Measurements from ENCODE around the gene ZNF200.
"Not testable (repeated sequence)": the region's sequence is repeated elsewhere in the genome, so short reads cannot be mapped to it uniquely, and the experiment has no call there.

Gene ZNF200

DNA sequence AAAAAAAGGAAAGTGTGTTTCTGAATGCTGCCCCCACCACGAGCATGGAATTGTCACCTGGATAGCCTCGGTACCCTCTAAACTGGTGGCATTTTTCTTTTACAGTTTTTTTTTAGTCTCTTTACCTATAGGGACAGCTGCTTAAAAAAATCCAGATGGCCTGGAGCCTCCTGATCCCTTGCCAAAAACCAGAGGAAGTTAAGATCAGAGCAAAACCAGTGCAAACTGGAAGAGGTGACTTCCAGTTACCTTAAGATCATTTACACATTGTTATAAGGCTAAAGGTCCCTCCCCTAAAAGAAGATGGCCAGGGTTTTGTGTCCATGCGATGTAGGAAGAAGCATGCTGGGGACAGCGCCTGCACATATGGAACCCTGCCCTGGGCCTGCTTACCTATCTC lies 18.0 kb upstream of the ZNF200 start:
- no peak for DNase-seq

DNA sequence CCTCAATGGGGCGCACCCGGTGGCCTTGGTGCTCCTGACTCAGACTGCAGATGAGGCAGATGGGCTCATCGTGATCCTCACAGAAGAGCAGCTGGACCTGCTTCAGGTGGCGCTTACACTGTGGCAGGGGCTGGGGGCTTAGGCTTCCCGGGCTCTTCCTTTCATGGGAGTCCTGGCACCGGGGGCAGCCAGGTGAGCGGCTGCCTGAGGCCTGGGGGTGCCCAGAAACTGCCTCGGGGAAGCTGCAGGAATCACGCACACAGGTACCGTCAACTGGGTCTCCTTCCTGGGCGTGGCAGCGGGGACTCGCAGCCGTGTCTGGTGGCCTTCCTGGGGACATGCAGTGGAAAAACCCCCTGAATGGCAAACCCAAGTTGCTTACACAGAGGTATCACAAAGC lies 14.5 kb upstream of the ZNF200 start:
- no peak for DNase-seq

DNA sequence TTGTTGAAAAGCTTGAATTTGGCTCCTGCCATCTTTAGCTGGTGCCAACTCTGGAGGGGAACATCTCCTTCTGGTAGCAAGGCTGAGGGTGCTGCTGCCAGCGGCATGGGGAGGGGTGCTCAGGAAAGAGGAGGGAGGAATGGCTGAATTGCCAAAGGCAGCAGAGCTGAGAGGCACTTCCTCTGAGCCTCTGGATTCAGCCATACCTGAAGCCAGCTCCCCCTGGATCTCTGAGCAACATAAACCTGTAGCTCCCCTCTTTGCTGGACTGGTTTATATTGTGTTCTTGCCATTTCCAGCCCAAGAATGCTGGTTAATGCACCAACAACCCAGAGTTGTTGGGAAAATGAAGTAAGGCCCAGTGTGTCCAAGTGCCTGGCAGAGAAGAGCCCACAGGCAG lies 14.1 kb upstream of the ZNF200 start:
- no peak for DNase-seq

DNA sequence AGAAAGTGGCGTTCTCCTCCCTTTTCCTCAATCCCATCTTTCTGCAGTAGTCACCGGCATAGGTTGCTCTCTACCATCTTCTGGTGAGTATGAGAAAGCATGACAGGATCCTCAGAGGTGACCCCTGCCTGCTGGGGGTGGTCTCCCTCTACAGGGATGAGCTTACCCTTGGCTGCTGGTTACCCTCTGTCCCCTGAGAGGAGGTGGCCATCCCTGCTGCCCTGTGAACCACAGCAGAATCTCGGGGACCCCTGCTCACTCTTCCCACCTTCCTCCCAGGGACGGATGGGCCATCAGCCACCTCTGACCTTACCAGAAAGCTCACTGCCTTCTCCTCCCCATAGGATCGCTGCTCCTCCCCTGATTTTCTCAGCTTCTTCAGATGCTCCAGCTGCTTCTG lies 13.6 kb upstream of the ZNF200 start:
- no peak for DNase-seq

DNA sequence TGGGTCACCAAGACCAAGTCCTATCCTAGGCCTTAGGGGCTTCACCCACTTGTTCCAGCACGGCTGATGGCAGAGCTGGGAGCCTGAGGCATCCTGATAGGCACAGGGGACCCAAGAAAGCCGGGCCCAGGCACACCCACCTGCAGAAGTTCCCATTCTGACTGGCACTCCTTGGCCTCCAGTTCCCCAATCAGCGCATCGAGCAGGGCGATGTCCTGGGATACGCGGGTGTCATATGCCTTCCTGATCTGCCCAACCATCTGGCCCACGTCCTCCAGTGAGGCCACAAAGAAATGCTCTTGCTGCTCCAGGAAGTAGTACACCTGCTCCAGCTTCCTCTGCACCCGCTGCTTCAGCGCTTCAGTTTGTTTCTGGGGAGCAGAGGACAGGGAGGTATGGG lies 11.9 kb upstream of the ZNF200 start:
- DNase-seq = no peak

DNA sequence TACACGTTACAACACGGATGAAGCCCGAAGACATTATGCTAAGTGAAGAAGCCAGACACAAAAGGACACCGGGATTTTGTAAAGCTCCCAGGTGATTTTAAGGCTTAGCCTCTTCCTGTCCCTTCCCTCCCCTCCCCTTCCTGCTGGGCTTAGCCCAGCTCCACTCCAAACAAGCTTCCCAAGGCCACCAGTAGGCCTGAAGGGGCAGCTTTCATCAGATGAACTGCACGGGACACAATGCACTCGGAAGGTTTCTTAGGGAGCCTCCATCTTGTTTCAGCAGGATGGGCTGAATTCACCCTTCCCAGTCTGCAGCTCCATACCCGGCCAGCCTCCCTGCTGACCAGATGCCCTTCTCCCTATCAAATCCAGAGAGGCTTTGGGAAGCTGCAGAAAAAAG lies 11.0 kb upstream of the ZNF200 start:
- DNase-seq = no peak

DNA sequence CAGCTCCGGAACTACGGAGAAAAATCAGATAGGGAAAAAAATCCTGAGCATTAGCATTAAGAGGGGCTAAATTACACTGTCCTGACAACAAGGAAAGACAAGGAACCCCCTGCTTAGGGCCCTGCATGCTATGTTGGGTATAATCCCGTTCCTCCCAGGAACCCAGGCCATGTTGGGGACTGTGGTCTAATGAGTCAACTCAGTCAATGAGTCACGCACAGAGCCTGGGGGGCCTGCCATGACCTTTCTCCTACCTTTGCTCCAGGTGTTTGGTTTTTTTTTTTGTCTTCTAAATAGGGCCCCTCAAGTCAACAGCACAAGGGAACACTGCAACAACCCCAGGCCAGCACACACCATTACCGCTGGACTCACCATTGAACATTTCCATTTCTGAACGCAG lies 8.9 kb upstream of the ZNF200 start:
- DNase-seq = no peak

DNA sequence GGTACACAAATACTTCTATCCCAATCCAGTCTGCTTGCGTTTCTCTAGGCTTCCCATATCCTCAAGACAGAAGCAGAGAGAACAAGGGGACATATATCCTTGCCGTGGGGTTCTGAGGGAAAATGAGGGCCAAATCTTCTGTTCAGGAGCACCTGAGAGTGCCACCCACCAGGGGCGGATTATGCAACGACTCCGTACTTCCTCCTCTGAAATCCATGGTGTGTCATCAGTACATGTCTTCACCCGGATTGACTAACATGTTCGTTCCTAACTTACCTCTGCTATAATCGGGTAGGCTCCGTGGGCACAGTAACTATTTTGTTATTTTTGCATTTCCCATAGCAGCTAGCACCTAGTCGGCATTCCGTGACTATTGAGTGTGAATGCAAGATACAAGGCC lies 7.8 kb upstream of the ZNF200 start:
- no peak for DNase-seq

DNA sequence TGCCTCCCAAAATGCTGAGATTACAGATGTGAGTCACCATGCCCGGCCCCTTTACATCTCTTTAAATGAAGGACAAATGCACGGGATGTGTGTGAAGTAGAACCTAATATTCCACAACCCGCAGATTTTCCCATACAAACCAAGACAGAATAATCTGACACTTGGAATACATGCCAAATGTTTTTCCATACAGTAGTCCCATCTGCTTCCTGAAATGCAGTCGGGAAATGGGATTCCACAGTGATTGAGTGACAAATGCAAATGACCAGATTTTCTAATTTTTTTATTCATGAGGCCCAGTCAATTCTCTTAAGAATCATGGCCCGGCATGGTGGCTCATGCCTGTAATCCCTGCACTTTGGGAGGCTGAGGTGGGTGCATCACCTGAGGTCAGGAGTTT lies 6.8 kb upstream of the ZNF200 start:
- DNase-seq = no peak

DNA sequence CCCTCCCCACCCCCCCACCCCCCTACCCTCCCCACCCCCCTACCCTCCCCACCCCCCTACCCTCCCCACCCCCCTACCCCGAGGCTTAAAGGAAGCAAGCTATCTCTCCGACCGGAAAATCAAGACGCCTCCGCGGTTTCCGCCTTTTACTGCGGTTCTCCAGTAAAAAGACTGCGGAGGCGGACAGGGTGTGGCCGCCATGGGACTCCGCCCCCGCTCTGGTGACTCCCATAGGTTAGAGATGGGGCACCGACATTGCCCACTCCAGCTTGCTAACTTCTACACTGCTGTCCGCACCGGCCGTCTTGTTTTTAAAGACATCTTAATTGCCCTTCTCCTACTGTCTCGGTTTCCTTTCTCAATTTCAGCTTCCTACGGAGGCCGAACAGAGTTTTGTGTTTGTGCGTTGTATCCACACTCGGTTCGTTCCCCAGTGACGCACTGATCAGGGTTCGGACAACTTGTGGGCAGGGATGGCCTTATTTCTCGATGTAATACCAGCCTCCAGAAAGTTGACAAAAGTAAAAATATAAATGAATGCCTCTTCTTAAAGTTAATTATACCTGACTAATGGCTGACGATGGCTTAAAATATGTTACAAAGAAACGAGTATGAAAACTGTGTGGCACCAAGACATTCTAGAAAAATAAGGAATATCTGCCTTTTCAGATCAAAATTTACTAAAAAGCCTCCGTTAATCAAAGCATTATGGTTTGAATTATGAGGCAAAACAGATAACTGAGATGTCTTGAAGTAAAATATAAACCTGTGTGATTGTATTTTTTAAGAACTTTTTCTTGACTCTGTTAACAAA lies 1.1 kb upstream of the ZNF200 start:
- DNase-seq = peak; percentile 27 to 36

DNA sequence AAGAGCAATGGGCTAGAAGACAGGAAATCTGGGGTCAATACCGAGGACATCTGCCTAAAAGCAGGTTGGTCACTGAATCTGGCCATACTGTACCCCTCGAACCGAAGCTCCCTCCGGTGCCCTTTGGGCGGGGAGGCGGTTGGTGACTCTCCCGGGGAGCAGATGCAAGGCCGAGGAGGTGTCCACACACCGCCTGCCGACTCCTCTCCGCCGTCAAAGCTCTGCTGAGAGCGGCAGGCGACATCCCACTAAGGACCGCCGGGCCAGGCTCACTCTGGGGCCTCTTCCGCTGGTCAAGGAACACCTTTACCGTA lies 458 bp downstream of the ZNF200 start:
- DNase-seq = no peak

DNA sequence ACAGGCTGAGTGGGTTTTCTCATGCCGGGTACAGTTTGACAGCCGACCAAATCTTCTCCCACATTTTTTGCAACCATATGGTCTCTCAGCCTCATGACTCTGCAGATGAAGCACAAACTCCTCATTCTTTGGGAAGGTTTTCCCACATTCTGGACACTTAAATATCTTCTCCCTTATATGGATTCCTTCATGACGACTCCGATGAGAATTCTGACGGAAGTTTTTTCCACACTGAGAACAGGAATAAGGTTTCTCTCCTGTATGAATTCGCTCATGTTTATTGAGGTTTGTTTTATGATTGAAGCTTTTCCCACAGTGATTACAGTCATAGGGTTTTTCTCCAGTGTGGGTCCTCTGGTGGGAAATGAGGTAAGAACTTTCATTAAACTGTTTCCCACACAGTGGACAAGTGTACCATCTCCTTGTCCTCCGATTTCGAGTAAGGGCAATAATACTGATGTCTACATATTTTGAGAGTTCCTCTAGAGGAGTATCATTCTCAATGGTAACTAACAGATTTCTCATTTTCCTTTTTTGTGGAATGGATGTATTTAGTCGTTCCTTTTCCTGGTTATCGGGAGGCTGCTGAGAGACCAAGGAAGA lies 10.9 kb downstream of the ZNF200 start:
- no peak for DNase-seq

DNA sequence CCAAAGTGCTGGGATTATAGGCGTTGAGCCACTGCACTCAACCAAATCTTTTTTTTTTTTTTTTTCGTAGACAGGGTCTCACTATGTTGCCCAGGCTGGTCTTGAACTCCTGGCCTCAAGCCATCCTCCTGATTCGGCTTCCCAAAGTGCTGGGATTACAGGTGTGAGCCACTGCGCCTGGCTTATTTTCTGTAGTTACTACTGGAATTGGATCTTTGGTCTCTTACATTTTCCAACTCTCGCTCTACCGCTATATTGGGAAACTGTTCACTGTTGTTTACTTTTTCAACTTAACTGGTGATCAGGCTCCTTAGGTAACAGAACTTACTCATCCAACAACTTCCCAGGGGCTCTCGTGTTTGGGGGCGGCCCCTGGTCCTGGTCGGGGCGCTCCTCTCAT lies 14.1 kb downstream of the ZNF200 start:
- DNase-seq = no peak

DNA sequence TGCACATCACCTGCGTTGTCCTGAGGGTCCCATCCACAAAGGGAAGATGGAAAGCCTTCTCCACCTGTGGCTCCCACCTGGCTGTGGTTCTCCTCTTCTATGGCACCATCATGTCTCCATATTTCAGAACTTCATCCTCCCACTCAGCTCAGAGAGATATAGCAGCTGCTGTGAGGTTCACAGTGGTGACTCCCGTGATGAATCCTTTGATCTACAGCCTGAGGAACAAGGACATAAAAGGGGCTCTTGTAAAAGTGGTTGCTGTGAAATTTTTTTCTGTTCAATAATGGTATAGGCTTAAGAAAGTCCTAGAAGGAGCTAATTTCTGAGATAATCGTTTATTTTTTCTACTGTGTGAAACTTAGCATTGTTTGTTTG lies 18.7 kb downstream of the ZNF200 start:
- DNase-seq = no peak

DNA sequence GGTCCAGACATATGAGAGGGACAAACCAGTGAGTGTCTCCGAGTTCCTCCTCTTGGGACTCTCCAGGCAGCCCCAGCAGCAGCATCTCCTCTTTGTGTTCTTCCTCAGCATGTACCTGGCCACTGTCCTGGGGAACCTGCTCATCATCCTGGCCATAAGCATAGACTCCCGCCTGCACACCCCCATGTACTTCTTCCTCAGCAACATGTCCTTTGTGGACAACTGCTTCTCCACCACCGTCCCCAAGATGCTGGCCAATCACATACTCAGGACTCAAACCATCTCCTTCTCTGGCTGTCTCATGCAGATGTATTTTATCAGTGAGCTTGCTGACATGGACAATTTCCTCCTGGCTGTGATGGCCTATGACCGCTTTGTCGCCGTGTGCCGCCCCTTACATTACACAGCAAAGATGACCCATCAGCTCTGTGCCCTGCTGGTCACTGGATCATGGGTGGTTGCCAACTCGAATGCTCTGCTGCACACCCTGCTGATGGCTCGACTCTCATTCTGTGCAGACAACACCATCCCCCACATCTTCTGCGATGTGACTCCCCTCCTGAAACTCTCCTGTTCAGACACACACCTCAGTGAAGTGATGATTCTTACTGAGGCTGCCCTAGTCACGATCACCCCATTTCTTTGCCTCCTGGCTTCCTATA lies 19.2 kb downstream of the ZNF200 start:
- DNase-seq = peak; percentile 30 to 47

DNA sequence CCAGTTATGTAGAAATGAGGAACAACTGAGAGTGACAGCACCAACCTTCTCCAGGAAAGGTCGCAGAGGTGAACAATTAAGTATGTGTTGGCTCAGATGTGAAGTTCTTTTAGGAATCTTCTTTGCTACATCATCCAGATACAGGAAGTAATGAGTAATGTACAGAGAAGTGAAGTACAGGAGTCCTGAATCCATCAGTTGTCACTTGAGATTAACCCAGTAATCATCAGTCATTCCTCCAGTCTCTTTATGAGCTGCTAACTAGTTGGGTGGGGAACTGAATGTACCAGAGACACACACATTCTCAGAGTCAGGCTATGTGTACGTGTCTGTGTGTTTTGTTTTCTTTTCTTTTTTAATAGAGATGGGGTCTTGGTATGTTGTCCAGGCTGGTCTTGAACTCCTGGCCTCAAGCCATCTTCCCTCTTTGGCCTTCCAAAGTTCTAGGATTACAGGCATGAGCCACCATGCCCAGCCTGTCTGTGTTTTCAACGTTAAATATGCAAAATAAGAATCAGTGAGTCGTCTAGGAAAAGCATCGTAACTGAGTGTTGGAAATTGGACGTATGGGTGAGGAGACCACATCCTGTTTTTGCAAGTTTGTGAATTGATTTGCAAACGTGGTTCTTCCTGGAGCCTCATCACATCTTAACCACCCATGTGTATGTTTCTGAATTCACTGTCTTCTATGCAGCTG lies 19.9 kb downstream of the ZNF200 start:
- peak; percentile 30 to 40 for DNase-seq

DNA sequence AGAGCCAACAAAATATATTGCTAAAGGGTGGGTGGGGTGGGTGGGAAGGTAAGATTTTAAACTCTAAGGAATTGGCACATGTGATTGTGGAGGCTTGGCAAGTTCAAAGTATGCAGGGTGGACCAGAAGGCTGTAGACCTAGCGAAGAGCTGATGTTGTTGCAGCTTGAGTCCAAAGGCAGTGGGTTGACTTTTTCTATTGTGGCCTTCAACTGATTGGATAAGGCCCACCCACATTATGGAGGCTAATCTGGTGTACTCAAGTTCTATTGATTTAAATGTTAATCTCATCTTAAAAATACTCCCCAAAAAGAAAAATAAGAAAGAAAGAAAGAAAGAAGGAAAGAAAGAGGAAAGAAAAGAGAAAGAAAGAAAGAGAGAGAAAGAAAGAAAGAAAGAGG lies 22.4 kb downstream of the ZNF200 start:
- no peak for DNase-seq

DNA sequence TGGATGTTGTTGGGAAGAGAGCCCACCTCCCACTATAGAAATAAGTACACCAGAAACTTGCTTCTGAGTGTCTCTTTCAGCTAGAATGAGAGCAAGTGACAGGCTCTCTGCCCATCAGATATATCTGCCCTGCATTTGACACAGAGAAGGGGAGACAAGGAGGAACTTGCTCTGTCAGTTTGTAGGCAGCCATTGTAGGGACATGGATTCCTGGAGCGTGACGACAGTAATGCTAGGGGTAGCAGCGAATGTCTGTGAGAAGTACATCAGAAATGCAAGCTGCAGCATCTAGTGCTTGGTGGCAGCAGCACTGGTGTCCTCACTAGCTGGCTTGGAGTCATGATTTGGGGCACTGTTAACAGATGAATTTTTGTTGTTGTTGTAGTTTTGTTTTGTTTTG lies 23.0 kb downstream of the ZNF200 start:
- DNase-seq = no peak

DNA sequence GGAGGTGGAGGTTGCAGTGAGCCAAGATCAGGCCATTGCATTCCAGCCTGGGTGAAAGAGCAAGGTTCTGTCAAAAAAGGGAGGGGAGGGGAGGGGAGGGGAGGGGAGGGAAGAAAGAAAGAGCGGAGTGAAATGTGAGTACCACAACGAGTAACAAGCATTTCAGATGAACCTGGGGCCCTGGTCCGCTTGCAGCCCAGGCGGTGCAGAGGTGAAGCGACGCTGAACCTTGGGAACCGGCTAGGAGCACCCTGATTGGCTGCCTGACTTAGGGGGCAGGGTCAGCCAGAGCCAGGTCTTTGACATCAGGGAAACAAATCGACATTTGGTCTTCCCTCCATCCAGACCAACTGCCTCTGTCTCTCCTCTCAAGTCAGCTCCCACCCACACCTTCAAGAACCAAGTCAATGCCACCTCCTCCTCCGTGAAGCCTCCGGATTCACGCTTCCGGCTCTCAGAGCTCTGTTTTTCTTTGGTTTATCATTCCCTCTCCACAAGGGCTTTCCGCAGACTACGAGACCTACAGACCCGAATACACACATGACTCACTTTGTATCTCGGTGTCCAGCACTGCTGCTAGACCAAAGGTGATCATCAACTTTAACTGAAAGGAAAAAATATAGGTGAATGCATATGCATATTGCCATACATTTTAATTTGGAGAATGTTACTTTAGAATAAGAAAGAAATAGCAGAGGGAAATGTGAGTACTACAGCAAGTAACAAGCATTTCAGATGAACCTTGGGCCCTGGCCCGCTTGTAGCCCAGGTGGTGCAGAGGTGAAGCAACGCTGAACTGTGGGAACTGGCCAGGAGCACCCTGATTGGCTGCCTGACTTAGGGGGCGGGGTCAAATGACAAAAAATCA lies 27.6 kb downstream of the ZNF200 start:
- DNase-seq = no peak

DNA sequence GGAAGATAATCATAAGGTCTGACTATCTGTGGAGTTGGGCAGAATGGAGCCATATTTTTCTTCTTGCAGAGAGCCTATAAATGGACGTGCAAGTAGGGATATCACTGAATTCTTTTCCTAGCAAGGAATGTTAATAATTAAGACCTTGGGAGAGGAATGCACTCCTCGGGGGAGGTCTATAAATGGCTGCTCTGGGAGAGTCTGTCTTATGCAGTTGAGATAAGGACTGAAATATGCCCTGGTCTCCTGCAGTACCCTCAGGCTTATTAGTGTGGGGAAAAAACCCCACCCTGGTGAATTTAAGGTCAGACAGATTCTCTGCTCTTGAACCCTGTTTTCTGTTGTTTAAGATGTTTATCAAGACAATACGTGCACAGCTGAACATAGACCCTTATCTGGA lies 29.0 kb downstream of the ZNF200 start:
- DNase-seq = not testable (repeated sequence)

DNA sequence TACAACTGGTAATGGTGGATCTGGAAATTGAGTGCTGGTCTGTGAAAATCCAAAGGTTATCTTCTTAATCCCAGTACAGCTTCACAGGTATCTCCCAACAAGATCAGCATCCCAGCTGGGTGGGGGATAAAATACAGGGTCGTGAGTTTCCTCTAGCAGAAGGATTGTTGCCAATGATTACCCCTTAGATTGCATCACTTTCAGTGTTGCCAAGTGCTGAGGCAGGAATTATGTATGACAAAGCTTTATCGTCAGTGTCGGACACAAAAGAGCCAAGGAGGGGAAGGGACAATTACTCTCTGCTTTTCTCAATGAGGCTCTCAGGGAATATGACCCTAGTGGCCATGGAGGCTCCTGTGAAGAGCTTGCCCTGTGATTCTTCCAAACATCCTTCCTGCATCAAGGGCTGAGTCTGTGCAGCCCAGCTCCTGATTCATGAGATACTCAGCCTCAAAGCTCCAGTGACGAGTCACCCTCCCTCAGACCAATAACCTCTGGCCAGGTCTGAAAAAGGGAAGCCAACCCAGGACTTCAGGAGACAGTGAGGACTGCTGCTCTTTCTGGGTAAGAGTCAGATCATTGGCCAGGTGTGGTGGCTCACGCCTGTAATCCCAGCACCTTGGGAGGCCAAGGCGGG lies 31.9 kb downstream of the ZNF200 start:
- no peak for DNase-seq

DNA sequence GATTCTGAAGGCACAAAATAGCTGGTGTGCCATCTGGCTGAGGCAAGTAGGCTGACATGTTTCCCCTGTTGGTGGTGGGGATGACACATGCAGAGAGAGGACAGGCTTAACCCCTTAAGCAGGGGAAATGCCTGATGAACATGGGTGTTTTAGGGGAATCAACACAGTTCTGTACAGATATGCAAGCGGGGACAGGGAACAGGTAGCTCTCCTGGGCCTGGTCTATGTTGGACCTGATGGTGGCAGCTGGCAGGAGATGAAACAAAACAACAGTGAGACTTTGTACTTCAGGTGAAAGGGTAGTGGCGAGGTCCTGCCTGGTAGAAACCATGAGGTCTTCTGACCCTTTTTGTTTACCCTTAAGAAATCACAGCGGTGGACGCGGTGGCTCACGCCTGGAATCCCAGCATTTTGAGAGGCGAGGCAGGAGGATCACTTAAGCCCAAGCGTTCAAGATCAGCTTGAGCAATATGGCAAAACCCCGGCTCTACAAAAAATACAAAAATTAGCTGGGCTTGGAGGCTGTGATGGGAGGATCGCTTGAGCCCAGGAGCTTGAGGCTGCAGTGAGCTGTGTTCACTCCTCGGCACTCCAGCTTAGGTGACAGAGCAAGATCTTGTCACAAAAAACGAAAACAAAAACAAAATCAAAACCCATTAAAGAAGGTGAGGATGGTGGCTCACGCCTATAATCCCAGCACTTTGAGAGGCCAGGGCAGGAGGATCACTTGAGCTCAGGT lies 36.5 kb downstream of the ZNF200 start:
- no peak for DNase-seq
